GM23338 (cell line): Measurements from ENCODE around the gene ATIC. TPM values are rescaled to one million over a fixed set of nuclear protein-coding genes. Genes with fewer than 3 reads are reported as not detected.

Experiments used
- ATAC-seq: fragments of 200-7000 bp; cut with Tn5 transposase; 3 replicates; pipeline ENCODE4 v1.9.1; 2020
- DNase-seq: peaks from one replicate; pipeline ENCODE4 v3.0.0-alpha.2; 2015; ENCODE audit warnings: low spot score
- H2AFZ ChIP-seq: fragments of 200-600 bp; sonication (generic); 2 replicates; pipeline ENCODE4 v1.8.0; 2016; ENCODE audit warnings: antibody characterized with exemption, mild to moderate bottlenecking, moderate library complexity
- H3F3A ChIP-seq: fragments of 200-600 bp; sonication (generic); replicated peaks from 2 replicates; pipeline ENCODE4 v1.8.0; 2017; ENCODE audit warnings: antibody characterized with exemption, mixed run types, low read depth
- H3K27ac ChIP-seq: fragments of 200-600 bp; sonication (generic); 2 replicates; pipeline ENCODE4 v1.6.1; 2016; ENCODE audit warnings: low read depth
- H3K27me3 ChIP-seq: fragments of 200-600 bp; sonication (generic); 2 replicates; pipeline ENCODE4 v1.8.0; 2016; ENCODE audit warnings: mild to moderate bottlenecking, mixed run types, moderate library complexity; ENCODE audit not compliant: insufficient read depth
- H3K36me3 ChIP-seq: fragments of 200-600 bp; sonication (generic); 2 replicates; pipeline ENCODE4 v1.8.0; 2016; ENCODE audit warnings: mild to moderate bottlenecking; ENCODE audit not compliant: insufficient read depth
- H3K4me1 ChIP-seq: fragments of 200-600 bp; sonication (generic); 2 replicates; pipeline ENCODE4 v1.8.0; 2016; ENCODE audit warnings: mild to moderate bottlenecking, moderate library complexity; ENCODE audit not compliant: insufficient read depth
- H3K4me2 ChIP-seq: fragments of 200-600 bp; sonication (generic); 2 replicates; pipeline ENCODE4 v1.7.1; 2017; ENCODE audit warnings: mixed run types
- H3K4me3 ChIP-seq: fragments of 200-600 bp; sonication (generic); 2 replicates; pipeline ENCODE4 v1.6.1; 2016; ENCODE audit warnings: mixed run types
- H3K79me2 ChIP-seq: fragments of 200-600 bp; sonication (generic); replicated peaks from 2 replicates; pipeline ENCODE4 v1.8.0; 2017; ENCODE audit warnings: mild to moderate bottlenecking; ENCODE audit not compliant: insufficient read depth
- H3K9me2 ChIP-seq: fragments of 200-600 bp; sonication (generic); 2 replicates; pipeline ENCODE4 v1.8.0; 2017; ENCODE audit not compliant: insufficient read depth
- H4K20me1 ChIP-seq: fragments of 200-600 bp; sonication (generic); replicated peaks from 2 replicates; pipeline ENCODE4 v1.8.0; 2017; ENCODE audit warnings: mild to moderate bottlenecking; ENCODE audit not compliant: insufficient read depth
- H3K27ac Mint-ChIP-seq: 2 replicates; pipeline ENCODE4 v1.8.0; 2020; ENCODE audit warnings: inconsistent platforms, mild to moderate bottlenecking, moderate library complexity, mixed read lengths
- H3K27me3 Mint-ChIP-seq: 3 replicates; pipeline ENCODE4 v1.8.0; 2022; ENCODE audit warnings: low read depth, mild to moderate bottlenecking, moderate library complexity, mixed read lengths, inconsistent platforms; ENCODE audit not compliant: insufficient read depth, poor library complexity
- H3K36me3 Mint-ChIP-seq: 3 replicates; pipeline ENCODE4 v1.8.0; 2021; ENCODE audit warnings: low read depth, mild to moderate bottlenecking, inconsistent platforms, moderate library complexity, mixed read lengths
- H3K4me1 Mint-ChIP-seq: 3 replicates; pipeline ENCODE4 v1.8.0; 2020; ENCODE audit warnings: mild to moderate bottlenecking, inconsistent platforms, mixed read lengths
- H3K4me3 Mint-ChIP-seq: 3 replicates; pipeline ENCODE4 v1.8.0; 2021; ENCODE audit warnings: moderate library complexity, mild to moderate bottlenecking, inconsistent platforms, mixed read lengths
- H3K9me3 Mint-ChIP-seq: 3 replicates; pipeline ENCODE4 v1.8.0; 2020; ENCODE audit warnings: moderate library complexity, mild to moderate bottlenecking, inconsistent platforms, mixed read lengths
- CREB1 ChIP-seq: fragments of 250-450 bp; sonication (Bioruptor Pico); IDR thresholded peaks from 2 replicates; pipeline ENCODE4 v1.5.0; 2020; ENCODE audit warnings: low read depth, mild to moderate bottlenecking, moderate library complexity
- CTCF ChIP-seq, 2 experiments: fragments of 200-600 bp in 1 of 2; sonication (generic) in 1 of 2; conservative IDR thresholded peaks; 2 replicates each; pipeline versions ENCODE4 v1.5.1 to v1.6.1; 2016 to 2017; ENCODE audit warnings: antibody characterized with exemption in 2 of 2, low read depth in 2 of 2, mild to moderate bottlenecking in 2 of 2, moderate library complexity in 1 of 2
- ETS1 ChIP-seq: IDR thresholded peaks from 2 replicates; pipeline ENCODE4 v1.6.1; 2016; ENCODE audit warnings: antibody characterized with exemption
- EZH2 ChIP-seq: fragments of 200-600 bp; sonication (generic); IDR thresholded peaks from one replicate; pipeline ENCODE4 v1.8.0; 2017; ENCODE audit warnings: antibody characterized with exemption, mild to moderate bottlenecking, low read depth; ENCODE audit not compliant: unreplicated experiment
- EZH2phosphoT487 ChIP-seq: fragments of 200-600 bp; sonication (generic); IDR thresholded peaks from one replicate; pipeline ENCODE4 v1.8.1; 2018; ENCODE audit warnings: antibody characterized with exemption; ENCODE audit not compliant: unreplicated experiment
- JUNB ChIP-seq: IDR thresholded peaks from one replicate; pipeline ENCODE4 v1.6.1; 2016; ENCODE audit warnings: antibody characterized with exemption; ENCODE audit not compliant: unreplicated experiment
- NANOG ChIP-seq: IDR thresholded peaks from 2 replicates; pipeline ENCODE4 v1.6.1; 2016; ENCODE audit warnings: antibody characterized with exemption, borderline replicate concordance
- POLR2AphosphoS5 ChIP-seq: IDR thresholded peaks from 2 replicates; pipeline ENCODE4 v1.6.1; 2016; ENCODE audit warnings: antibody characterized with exemption, low read depth
- REST ChIP-seq: IDR thresholded peaks from one replicate; pipeline ENCODE4 v1.6.1; 2018; ENCODE audit warnings: antibody characterized with exemption; ENCODE audit not compliant: unreplicated experiment
- STAT1 ChIP-seq: IDR thresholded peaks from one replicate; pipeline ENCODE4 v1.6.1; 2016; ENCODE audit warnings: antibody characterized with exemption; ENCODE audit not compliant: unreplicated experiment
- ZNF114 ChIP-seq: fragments of 250-450 bp; sonication (Bioruptor Pico); IDR thresholded peaks from 2 replicates; pipeline ENCODE4 v1.5.0; 2020; ENCODE audit warnings: mild to moderate bottlenecking, moderate library complexity
- ZNF331 ChIP-seq: fragments of 250-450 bp; sonication (Bioruptor Pico); IDR thresholded peaks from 2 replicates; pipeline ENCODE4 v1.5.0; 2020; ENCODE audit warnings: low read depth, mild to moderate bottlenecking, moderate library complexity
- ZNF462 ChIP-seq: fragments of 250-450 bp; sonication (Bioruptor Pico); IDR thresholded peaks from 2 replicates; pipeline ENCODE4 v1.5.0; 2020; ENCODE audit warnings: mild to moderate bottlenecking, moderate library complexity
- polyA plus RNA-seq: library from polyadenylated mRNA; unstranded; fragments of >200 nt; fragmentation: Nextera tagmentation; extraction: Ambion mirVana; gene quantifications from 2 replicates; pipeline ENCODE4 v1.2.1, GENCODE V29; 2016
- total RNA-seq: library from RNA; depleted of rRNA; stranded (reverse); fragments of >200 nt; shearing (Covaris generic); gene quantifications from 2 replicates; pipeline ENCODE4 v1.2.3, GENCODE V29; 2014

The ATIC gene
- total and polyA plus RNA-seq, 2 experiments from 2014 or later: 118 to 185 TPM

GRCh38 chr2:215367662-215368492, 56.0 kb downstream of the ATIC start:
- no peak for ATAC-seq
- no peak overlapping the region for H3K4me2 ChIP-seq

More at GRCh38 chr2:215367662-215368492, 56.0 kb downstream of the ATIC start:
- TF ChIP-seq JUNB (no peak), NANOG (no peak), STAT1 (no peak), CTCF (conservative IDR thresholded peaks at IDR 0.05; ENCODE audit: low read depth in 2 of 2) (no peak), POLR2AphosphoS5 (no peak), CREB1 (CRISPR knock-in tag) (no peak), EZH2 (no peak), EZH2phosphoT487 (no peak), ETS1 (no peak), ZNF114 (CRISPR knock-in tag) (no peak), ZNF462 (CRISPR knock-in tag) (no peak), REST (no peak), ZNF331 (CRISPR knock-in tag) (no peak)
- Histone ChIP-seq H3K4me1 (no peaks in the 10 kb centered on the region), H3K4me3 (no peak overlapping the region), H3K79me2 (no peaks in the 10 kb centered on the region), H4K20me1 (no peaks in the 10 kb centered on the region; the same call in 1 of the 2 replicates), H3F3A (no peaks in the 10 kb centered on the region), H3K9me2 (no peaks in the 10 kb centered on the region; the same call in 1 of the 2 replicates), H2AFZ (no peak overlapping the region), H3K27ac (no peak overlapping the region), H3K27me3 (no peaks in the 10 kb centered on the region), H3K36me3 (peaks cover 50% of the 10 kb centered on the region; the same call in 1 of the 2 replicates)
- H3K27ac Mint-ChIP-seq: no peak overlapping the region
- H3K36me3 Mint-ChIP-seq: peaks cover 44% of the 10 kb centered on the region
- no peaks in the 10 kb centered on the region for H3K27me3 Mint-ChIP-seq
- H3K4me1 Mint-ChIP-seq: peaks cover 6% of the 10 kb centered on the region; the same call in 2 of the 3 replicates
- no peak overlapping the region for H3K4me3 Mint-ChIP-seq
- no peaks in the 10 kb centered on the region for H3K9me3 Mint-ChIP-seq
- no peak for DNase-seq
